Measurements from ENCODE around the gene CALML6. TPM values are rescaled to one million over a fixed set of nuclear protein-coding genes. Genes with fewer than 3 reads are reported as not detected.

CALML6 gene
- total and polyA plus RNA-seq, 2 experiments from 2014 or later, result 0.87 TPM; not detected in 1

DNA sequence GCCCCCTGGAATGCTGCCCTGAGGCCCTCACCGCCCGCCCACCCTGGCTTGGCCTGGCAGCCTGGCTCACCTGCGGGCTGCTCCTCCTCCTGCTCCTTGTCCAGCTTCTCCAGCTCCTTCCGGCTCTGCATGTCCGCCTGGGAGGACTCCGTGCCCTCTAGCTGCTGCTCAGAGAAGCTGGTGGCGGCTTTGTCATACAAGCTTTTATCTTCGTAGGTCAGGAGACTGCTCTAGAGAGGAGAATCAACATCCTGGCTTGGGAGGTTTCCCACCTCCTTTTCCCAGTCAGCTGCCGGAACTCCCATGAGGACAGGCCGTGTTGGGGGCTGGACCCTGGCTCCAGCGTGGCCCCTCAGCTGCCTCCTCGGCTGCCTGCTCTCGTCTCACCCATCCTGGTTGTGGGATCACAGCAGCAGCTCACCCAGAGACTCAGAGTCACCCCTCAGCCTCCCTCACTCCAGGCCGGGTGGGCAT is 40.6 kb downstream of the CALML6 start:
- Histone ChIP-seq H3K4me3 (no peak overlapping the region), H4K20me1 (replicated peaks; ENCODE audit: insufficient read depth) (no peaks in the 10 kb centered on the region), H3K9me2 (ENCODE audit: insufficient read depth) (no peaks in the 10 kb centered on the region), H3K27ac (ENCODE audit: low read depth) (no peak overlapping the region), H3F3A (replicated peaks; ENCODE audit: low read depth) (peaks cover 5% of the 10 kb centered on the region), H3K27me3 (ENCODE audit: insufficient read depth) (no peaks in the 10 kb centered on the region), H2AFZ (no peak overlapping the region), H3K4me1 (ENCODE audit: insufficient read depth) (no peaks in the 10 kb centered on the region; the same call in 1 of the 2 replicates), H3K4me2 (no peak overlapping the region), H3K36me3 (ENCODE audit: insufficient read depth) (no peaks in the 10 kb centered on the region), H3K79me2 (replicated peaks; ENCODE audit: insufficient read depth) (no peaks in the 10 kb centered on the region)
- no peak overlapping the region for H3K4me3 Mint-ChIP-seq
- H3K27ac Mint-ChIP-seq, result no peak overlapping the region
- peaks cover 3% of the 10 kb centered on the region for H3K9me3 Mint-ChIP-seq
- TF ChIP-seq, protein P1, sequence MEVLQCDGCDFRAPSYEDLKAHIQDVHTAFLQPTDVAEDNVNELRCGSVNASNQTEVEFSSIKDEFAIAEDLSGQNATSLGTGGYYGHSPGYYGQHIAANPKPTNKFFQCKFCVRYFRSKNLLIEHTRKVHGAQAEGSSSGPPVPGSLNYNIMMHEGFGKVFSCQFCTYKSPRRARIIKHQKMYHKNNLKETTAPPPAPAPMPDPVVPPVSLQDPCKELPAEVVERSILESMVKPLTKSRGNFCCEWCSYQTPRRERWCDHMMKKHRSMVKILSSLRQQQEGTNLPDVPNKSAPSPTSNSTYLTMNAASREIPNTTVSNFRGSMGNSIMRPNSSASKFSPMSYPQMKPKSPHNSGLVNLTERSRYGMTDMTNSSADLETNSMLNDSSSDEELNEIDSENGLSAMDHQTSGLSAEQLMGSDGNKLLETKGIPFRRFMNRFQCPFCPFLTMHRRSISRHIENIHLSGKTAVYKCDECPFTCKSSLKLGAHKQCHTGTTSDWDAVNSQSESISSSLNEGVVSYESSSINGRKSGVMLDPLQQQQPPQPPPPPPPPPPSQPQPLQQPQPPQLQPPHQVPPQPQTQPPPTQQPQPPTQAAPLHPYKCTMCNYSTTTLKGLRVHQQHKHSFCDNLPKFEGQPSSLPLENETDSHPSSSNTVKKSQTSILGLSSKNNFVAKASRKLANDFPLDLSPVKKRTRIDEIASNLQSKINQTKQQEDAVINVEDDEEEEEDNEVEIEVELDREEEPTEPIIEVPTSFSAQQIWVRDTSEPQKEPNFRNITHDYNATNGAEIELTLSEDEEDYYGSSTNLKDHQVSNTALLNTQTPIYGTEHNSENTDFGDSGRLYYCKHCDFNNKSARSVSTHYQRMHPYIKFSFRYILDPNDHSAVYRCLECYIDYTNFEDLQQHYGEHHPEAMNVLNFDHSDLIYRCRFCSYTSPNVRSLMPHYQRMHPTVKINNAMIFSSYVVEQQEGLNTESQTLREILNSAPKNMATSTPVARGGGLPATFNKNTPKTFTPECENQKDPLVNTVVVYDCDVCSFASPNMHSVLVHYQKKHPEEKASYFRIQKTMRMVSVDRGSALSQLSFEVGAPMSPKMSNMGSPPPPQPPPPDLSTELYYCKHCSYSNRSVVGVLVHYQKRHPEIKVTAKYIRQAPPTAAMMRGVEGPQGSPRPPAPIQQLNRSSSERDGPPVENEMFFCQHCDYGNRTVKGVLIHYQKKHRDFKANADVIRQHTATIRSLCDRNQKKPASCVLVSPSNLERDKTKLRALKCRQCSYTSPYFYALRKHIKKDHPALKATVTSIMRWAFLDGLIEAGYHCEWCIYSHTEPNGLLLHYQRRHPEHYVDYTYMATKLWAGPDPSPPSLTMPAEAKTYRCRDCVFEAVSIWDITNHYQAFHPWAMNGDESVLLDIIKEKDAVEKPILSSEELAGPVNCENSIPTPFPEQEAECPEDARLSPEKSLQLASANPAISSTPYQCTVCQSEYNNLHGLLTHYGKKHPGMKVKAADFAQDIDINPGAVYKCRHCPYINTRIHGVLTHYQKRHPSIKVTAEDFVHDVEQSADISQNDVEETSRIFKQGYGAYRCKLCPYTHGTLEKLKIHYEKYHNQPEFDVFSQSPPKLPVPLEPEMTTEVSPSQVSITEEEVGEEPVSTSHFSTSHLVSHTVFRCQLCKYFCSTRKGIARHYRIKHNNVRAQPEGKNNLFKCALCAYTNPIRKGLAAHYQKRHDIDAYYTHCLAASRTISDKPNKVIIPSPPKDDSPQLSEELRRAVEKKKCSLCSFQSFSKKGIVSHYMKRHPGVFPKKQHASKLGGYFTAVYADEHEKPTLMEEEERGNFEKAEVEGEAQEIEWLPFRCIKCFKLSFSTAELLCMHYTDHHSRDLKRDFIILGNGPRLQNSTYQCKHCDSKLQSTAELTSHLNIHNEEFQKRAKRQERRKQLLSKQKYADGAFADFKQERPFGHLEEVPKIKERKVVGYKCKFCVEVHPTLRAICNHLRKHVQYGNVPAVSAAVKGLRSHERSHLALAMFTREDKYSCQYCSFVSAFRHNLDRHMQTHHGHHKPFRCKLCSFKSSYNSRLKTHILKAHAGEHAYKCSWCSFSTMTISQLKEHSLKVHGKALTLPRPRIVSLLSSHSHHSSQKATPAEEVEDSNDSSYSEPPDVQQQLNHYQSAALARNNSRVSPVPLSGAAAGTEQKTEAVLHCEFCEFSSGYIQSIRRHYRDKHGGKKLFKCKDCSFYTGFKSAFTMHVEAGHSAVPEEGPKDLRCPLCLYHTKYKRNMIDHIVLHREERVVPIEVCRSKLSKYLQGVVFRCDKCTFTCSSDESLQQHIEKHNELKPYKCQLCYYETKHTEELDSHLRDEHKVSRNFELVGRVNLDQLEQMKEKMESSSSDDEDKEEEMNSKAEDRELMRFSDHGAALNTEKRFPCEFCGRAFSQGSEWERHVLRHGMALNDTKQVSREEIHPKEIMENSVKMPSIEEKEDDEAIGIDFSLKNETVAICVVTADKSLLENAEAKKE (CRISPR knock-in tag; IDR thresholded peaks at IDR 0.05), result no peak
- TF ChIP-seq EZH2phosphoT487 (IDR thresholded peaks at IDR 0.05; ENCODE audit: unreplicated experiment) (no peak), NANOG (IDR thresholded peaks at IDR 0.05; ENCODE audit: borderline replicate concordance) (no peak), EZH2 (IDR thresholded peaks at IDR 0.05; ENCODE audit: low read depth, unreplicated experiment) (no peak), ZNF331 (CRISPR knock-in tag; IDR thresholded peaks at IDR 0.05; ENCODE audit: low read depth) (no peak), JUNB (IDR thresholded peaks at IDR 0.05; ENCODE audit: unreplicated experiment) (no peak)
- TF ChIP-seq, protein P2, sequence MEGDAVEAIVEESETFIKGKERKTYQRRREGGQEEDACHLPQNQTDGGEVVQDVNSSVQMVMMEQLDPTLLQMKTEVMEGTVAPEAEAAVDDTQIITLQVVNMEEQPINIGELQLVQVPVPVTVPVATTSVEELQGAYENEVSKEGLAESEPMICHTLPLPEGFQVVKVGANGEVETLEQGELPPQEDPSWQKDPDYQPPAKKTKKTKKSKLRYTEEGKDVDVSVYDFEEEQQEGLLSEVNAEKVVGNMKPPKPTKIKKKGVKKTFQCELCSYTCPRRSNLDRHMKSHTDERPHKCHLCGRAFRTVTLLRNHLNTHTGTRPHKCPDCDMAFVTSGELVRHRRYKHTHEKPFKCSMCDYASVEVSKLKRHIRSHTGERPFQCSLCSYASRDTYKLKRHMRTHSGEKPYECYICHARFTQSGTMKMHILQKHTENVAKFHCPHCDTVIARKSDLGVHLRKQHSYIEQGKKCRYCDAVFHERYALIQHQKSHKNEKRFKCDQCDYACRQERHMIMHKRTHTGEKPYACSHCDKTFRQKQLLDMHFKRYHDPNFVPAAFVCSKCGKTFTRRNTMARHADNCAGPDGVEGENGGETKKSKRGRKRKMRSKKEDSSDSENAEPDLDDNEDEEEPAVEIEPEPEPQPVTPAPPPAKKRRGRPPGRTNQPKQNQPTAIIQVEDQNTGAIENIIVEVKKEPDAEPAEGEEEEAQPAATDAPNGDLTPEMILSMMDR (conservative IDR thresholded peaks at IDR 0.05; ENCODE audit: low read depth in 2 of 2), result no peak
- H3K27me3 Mint-ChIP-seq (ENCODE audit: insufficient read depth, low read depth, poor library complexity), result peaks cover 12% of the 10 kb centered on the region
- peaks cover 9% of the 10 kb centered on the region for H3K4me1 Mint-ChIP-seq
- peaks cover 2% of the 10 kb centered on the region; the same call in 2 of the 3 replicates for H3K36me3 Mint-ChIP-seq (ENCODE audit: low read depth)
- DNase-seq (ENCODE audit: low spot score) (no peak), ATAC-seq (no peak)

Data from GM23338 (cell line).